Natural killer cell (primary cell): ENCODE data around the gene MRI1. TPM values are rescaled to one million over a fixed set of nuclear protein-coding genes. Genes with fewer than 3 reads are reported as not detected.

Source experiments
- ATAC-seq, 3 donors: fragments of 150-1000 bp in 2 of 3; fragments of 200-7000 bp in 1 of 3; cut with Tn5 transposase; 1 replicate in 1 of 3; 2 replicates in 2 of 3; pipeline ENCODE4 v1.10.0; 2021; ENCODE audit warnings: mild to moderate bottlenecking in 2 of 3, moderate library complexity in 2 of 3
- DNase-seq, 2 donors: peaks; one replicate each; pipeline versions ENCODE4 v3.0.0 to v3.0.0-alpha.2; 2013 to 2021; ENCODE audit warnings: mixed read lengths in 1 of 2
- H3K27ac ChIP-seq: one replicate; pipeline ENCODE4 v1.5.1; 2013; ENCODE audit warnings: mild to moderate bottlenecking, low read length
- H3K27me3 ChIP-seq: one replicate; pipeline ENCODE4 v1.6.1; 2013; ENCODE audit warnings: low read length; ENCODE audit not compliant: control insufficient read depth, insufficient read depth
- H3K36me3 ChIP-seq: one replicate; pipeline ENCODE4 v1.6.1; 2013; ENCODE audit warnings: low read length; ENCODE audit not compliant: control insufficient read depth, insufficient read depth
- H3K4me1 ChIP-seq: one replicate; pipeline ENCODE4 v1.6.1; 2013; ENCODE audit warnings: low read length; ENCODE audit not compliant: control insufficient read depth, insufficient read depth
- H3K4me3 ChIP-seq: one replicate; pipeline ENCODE4 v1.5.1; 2013; ENCODE audit warnings: low read length
- H3K9me3 ChIP-seq: one replicate; pipeline ENCODE4 v1.6.1; 2013; ENCODE audit warnings: low read length; ENCODE audit not compliant: control insufficient read depth, insufficient read depth
- H3K27ac Mint-ChIP-seq, 2 donors: one replicate each; pipeline ENCODE4 v1.8.0; 2022; ENCODE audit warnings: mild to moderate bottlenecking in 2 of 2, mixed read lengths in 2 of 2, moderate library complexity in 1 of 2
- H3K27me3 Mint-ChIP-seq, 2 donors: one replicate each; pipeline ENCODE4 v1.8.0; 2022; ENCODE audit warnings: low read depth in 2 of 2, mixed read lengths in 2 of 2
- H3K36me3 Mint-ChIP-seq: one replicate; pipeline ENCODE4 v1.8.0; 2022; ENCODE audit warnings: mixed read lengths
- H3K4me1 Mint-ChIP-seq, 2 donors: one replicate each; pipeline ENCODE4 v1.8.0; 2022; ENCODE audit warnings: mixed read lengths in 2 of 2
- H3K4me3 Mint-ChIP-seq: one replicate; pipeline ENCODE4 v1.8.0; 2022; ENCODE audit warnings: mild to moderate bottlenecking, moderate library complexity, mixed read lengths
- H3K9me3 Mint-ChIP-seq, 2 donors: one replicate each; pipeline ENCODE4 v1.8.0; 2022; ENCODE audit warnings: mixed read lengths in 2 of 2
- WGBS: methylation state at CpG from one replicate; pipeline ENCODE4 v1.1.7; 2013; ENCODE audit warnings: missing lambda C conversion rate; ENCODE audit not compliant: insufficient coverage; 5-methylcytosine and 5-hydroxymethylcytosine counted together
- intact Hi-C: fragments of 100-400 bp; cut with micrococcal nuclease; formaldehyde crosslinking; loops from one replicate; pipeline ENCODE4 v1.14.2; 2022
- total RNA-seq, 4 donors: library from RNA; stranded (reverse); fragments of 120-200 nt in 1 of 4; gene quantifications; one replicate each; pipeline versions ENCODE4 v1.2.3 to v1.2.4, GENCODE V29; 2013 to 2022
- TF ChIP-seq, protein P1 (sequence below): fragments of 200-600 bp; IDR thresholded peaks from one replicate; pipeline ENCODE4 v1.8.0; 2022; ENCODE audit warnings: antibody characterized with exemption

MRI1 gene
- total RNA-seq, 3 donors from 2014 or later (not counting 1 experiment from before 2014, with no cell fraction given) = 25.7 to 35.4 (median 26.7) TPM

DNA sequence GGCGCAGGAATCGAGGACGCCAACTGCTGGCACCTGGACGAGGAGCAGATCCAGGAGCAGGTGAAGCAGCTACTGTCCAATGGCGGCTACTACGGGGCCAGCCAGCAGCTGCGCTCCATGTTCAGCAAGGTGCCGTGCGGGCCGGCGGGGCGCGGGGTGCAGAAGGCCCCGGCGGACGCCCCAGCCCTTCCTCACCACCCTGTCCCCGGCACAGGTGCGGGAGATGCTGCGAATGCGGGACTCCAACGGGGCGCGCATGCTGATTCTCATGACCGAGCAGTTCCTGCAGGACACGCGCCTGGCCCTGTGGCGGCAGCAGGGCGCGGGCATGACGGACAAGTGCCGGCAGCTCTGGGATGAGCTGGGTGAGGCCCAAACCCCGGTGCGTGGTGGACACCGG, 44.5 kb downstream of the MRI1 start:
- DNase-seq = no peak
- 97% methylated on average over 34 of the region's 34 CpGs for WGBS
- no peak overlapping the region for H3K4me3 Mint-ChIP-seq

DNA sequence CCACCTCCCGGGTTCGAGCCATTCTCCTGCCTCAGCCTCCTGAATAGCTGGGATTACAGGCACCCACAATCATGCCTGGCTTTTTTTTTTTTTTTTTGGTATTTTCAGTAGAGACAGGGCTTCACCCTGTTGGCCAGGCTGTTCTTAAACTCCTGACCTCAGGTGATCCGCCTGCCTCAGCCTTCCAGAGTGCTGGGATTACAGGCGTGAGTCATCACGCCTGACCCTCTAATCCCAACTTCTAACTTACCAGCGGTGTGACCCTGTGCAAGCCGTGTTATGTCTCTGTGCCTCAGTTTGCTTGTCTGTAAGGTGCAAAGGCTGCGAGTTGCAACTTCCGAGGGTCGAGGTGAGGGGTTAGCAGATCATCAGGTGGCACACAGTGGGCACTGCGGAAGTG, 48.2 kb downstream of the MRI1 start:
- no peak for DNase-seq
- no peak overlapping the region for H3K27ac ChIP-seq
- H3K36me3 ChIP-seq = peaks cover 4% of the 10 kb centered on the region
- H3K4me3 ChIP-seq = no peak overlapping the region
- H3K27me3 Mint-ChIP-seq = no peaks in the 10 kb centered on the region
- no peak overlapping the region for H3K4me3 Mint-ChIP-seq
- H3K4me1 ChIP-seq = no peaks in the 10 kb centered on the region
- no peaks in the 10 kb centered on the region for H3K27me3 ChIP-seq
- H3K27ac Mint-ChIP-seq = no peak overlapping the region
- no peak for ATAC-seq
- WGBS = 96% methylated on average over 11 of the region's 11 CpGs
- TF ChIP-seq, protein P1, sequence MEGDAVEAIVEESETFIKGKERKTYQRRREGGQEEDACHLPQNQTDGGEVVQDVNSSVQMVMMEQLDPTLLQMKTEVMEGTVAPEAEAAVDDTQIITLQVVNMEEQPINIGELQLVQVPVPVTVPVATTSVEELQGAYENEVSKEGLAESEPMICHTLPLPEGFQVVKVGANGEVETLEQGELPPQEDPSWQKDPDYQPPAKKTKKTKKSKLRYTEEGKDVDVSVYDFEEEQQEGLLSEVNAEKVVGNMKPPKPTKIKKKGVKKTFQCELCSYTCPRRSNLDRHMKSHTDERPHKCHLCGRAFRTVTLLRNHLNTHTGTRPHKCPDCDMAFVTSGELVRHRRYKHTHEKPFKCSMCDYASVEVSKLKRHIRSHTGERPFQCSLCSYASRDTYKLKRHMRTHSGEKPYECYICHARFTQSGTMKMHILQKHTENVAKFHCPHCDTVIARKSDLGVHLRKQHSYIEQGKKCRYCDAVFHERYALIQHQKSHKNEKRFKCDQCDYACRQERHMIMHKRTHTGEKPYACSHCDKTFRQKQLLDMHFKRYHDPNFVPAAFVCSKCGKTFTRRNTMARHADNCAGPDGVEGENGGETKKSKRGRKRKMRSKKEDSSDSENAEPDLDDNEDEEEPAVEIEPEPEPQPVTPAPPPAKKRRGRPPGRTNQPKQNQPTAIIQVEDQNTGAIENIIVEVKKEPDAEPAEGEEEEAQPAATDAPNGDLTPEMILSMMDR = no peak
- H3K4me1 Mint-ChIP-seq = no peaks in the 10 kb centered on the region
- H3K9me3 ChIP-seq = no peaks in the 10 kb centered on the region
- H3K9me3 Mint-ChIP-seq = no peaks in the 10 kb centered on the region
- H3K36me3 Mint-ChIP-seq = no peaks in the 10 kb centered on the region
- intact Hi-C loops = no loop called here

More for the DNA sequence above, 44.5 kb downstream of the MRI1 start:
- no peak overlapping the region for H3K4me3 ChIP-seq
- intact Hi-C loops = no loop called here
- no peaks in the 10 kb centered on the region for H3K4me1 ChIP-seq
- TF ChIP-seq, protein P1 = no peak
- peaks cover 4% of the 10 kb centered on the region for H3K36me3 ChIP-seq
- no peaks in the 10 kb centered on the region for H3K27me3 ChIP-seq
- Mint-ChIP-seq H3K4me1 (no peaks in the 10 kb centered on the region), H3K9me3 (no peaks in the 10 kb centered on the region), H3K36me3 (no peaks in the 10 kb centered on the region), H3K27me3 (no peaks in the 10 kb centered on the region), H3K27ac (no peak overlapping the region)
- H3K27ac ChIP-seq = no peak overlapping the region
- H3K9me3 ChIP-seq = no peaks in the 10 kb centered on the region
- ATAC-seq = no peak

DNA sequence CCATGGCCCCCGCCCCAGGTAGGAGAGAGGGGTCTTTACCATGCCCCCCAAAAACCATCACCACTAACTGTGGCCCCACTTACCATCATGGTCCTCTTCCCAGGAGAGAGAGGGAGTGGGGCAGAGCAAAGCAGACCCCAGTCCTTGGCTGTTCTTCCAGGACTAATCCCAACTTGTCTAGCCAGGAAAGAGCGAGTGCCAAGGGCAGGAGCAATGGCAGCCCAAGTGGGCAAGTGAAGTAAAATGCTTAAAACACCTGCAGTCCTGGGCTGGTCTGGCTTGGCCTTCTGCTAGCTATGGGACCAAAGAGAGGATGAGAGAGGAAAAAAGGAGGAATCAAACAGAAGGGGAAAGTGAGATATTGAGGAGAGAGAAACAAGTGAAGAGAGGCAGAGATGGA, 48.8 kb downstream of the MRI1 start:
- DNase-seq (no peak), ATAC-seq (no peak)
- intact Hi-C loops = no loop called here
- H3K4me1 Mint-ChIP-seq = no peaks in the 10 kb centered on the region
- TF ChIP-seq, protein P1 = no peak
- H3K4me1 ChIP-seq = no peaks in the 10 kb centered on the region
- H3K27ac Mint-ChIP-seq = no peak overlapping the region
- H3K36me3 ChIP-seq = peaks cover 4% of the 10 kb centered on the region
- H3K27me3 ChIP-seq = no peaks in the 10 kb centered on the region
- no peak overlapping the region for H3K27ac ChIP-seq
- no peaks in the 10 kb centered on the region for H3K9me3 ChIP-seq
- no peaks in the 10 kb centered on the region for H3K36me3 Mint-ChIP-seq
- 96% methylated on average over 1 of the region's 2 CpGs for whole genome bisulfite sequencing
- H3K9me3 Mint-ChIP-seq = no peaks in the 10 kb centered on the region
- H3K4me3 ChIP-seq = no peak overlapping the region
- no peaks in the 10 kb centered on the region for H3K27me3 Mint-ChIP-seq
- no peak overlapping the region for H3K4me3 Mint-ChIP-seq

DNA sequence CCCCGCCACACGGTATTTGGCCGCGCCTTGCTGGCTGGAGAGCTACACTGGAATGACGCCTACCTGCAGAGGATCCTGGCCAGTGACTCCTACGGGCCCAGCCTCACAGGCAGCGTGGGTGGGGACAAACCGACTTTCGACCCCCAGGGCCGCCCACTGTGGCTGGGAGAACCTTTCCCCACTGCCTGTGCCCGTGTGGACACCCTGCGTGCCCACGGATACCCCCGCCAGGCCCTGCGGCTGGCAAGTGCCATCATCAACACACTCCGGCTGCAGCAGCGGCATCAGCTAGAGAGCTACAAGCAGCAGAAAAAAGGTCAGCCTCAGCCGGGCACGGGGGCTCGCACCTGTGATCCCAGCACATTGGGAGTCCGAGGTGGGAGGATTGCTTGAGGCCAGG, 50.2 kb downstream of the MRI1 start:
- H3K27me3 Mint-ChIP-seq = no peaks in the 10 kb centered on the region
- H3K4me1 Mint-ChIP-seq = no peaks in the 10 kb centered on the region
- no peak overlapping the region for H3K27ac Mint-ChIP-seq
- Histone ChIP-seq H3K27ac (no peak overlapping the region), H3K27me3 (no peaks in the 10 kb centered on the region), H3K36me3 (no peaks in the 10 kb centered on the region), H3K4me3 (no peak overlapping the region), H3K9me3 (no peaks in the 10 kb centered on the region), H3K4me1 (no peaks in the 10 kb centered on the region)
- intact Hi-C loops = no loop called here
- WGBS = 91% methylated on average over 21 of the region's 21 CpGs
- H3K36me3 Mint-ChIP-seq = no peaks in the 10 kb centered on the region
- DNase-seq (no peak), ATAC-seq (no peak)
- TF ChIP-seq, protein P1 = no peak
- no peaks in the 10 kb centered on the region for H3K9me3 Mint-ChIP-seq
- H3K4me3 Mint-ChIP-seq = no peak overlapping the region
